ENCODE results near the gene POLR3GL. TPM values are rescaled to one million over a fixed set of nuclear protein-coding genes. Genes with fewer than 3 reads are reported as not detected.

The POLR3GL gene
- total and polyA plus RNA-seq, 4 donors, result 9.4 to 34.3 (median 27.3) TPM

- no peak overlapping the region for H3K27ac ChIP-seq (ENCODE audit: low read depth in 1 of 2, low read length in 1 of 2)
- WGBS, 2 donors, result 93 to 100% methylated on average over 1 of the region's 1 CpG
- no peaks in the 10 kb centered on the region for H3K27me3 ChIP-seq (ENCODE audit: control insufficient read depth in 3 of 3, insufficient read depth in 3 of 3, low read length in 2 of 3)
- ATAC-seq (ENCODE audit: insufficient read depth, low FRiP score) (no peak), DNase-seq (no peak)
- no peaks in the 10 kb centered on the region for H3K9me3 ChIP-seq (ENCODE audit: control insufficient read depth in 4 of 4, insufficient read depth in 3 of 4, low read length in 3 of 4)
- H3K36me3 ChIP-seq (ENCODE audit: control insufficient read depth in 4 of 4, insufficient read depth in 4 of 4, low read length in 4 of 4), result peaks cover 8 to 20% (median 10%) of the 10 kb centered on the region in 4 donors
- TF ChIP-seq CTCF (IDR thresholded peaks at IDR 0.05; ENCODE audit: control extremely low read depth, extremely low read depth), result no peak
- H3K4me1 ChIP-seq (ENCODE audit: control insufficient read depth in 5 of 5, insufficient read depth in 5 of 5, low read length in 5 of 5), result no peaks in the 10 kb centered on the region
- no peak overlapping the region for H3K9ac ChIP-seq (ENCODE audit: insufficient read depth in 1 of 2, low read length in 2 of 2)
- H3K4me3 ChIP-seq, result no peak overlapping the region
These were observed 27.1 kb upstream of the POLR3GL start for GRCh38 chr1:145937436-145937835.

- no peak for ATAC-seq (ENCODE audit: insufficient read depth, low FRiP score)
- TF ChIP-seq CTCF (IDR thresholded peaks at IDR 0.05; ENCODE audit: control extremely low read depth, extremely low read depth), result no peak
- H3K4me1 ChIP-seq (ENCODE audit: control insufficient read depth in 5 of 5, insufficient read depth in 5 of 5, low read length in 5 of 5), result no peaks in the 10 kb centered on the region
- peaks cover 0 to 14% (median 10%) of the 10 kb centered on the region in 4 donors for H3K36me3 ChIP-seq (ENCODE audit: control insufficient read depth in 4 of 4, insufficient read depth in 4 of 4, low read length in 4 of 4)
- no peak overlapping the region for H3K4me3 ChIP-seq
- H3K9me3 ChIP-seq (ENCODE audit: control insufficient read depth in 4 of 4, insufficient read depth in 3 of 4, low read length in 3 of 4), result no peaks in the 10 kb centered on the region
- no peak overlapping the region for H3K27ac ChIP-seq (ENCODE audit: low read depth in 1 of 2, low read length in 1 of 2)
- DNase-seq, result no peak
- no peak overlapping the region for H3K9ac ChIP-seq (ENCODE audit: insufficient read depth in 1 of 2, low read length in 2 of 2)
- 91 to 99% methylated on average over 4 of the region's 4 CpGs for WGBS, 2 donors
- no peaks in the 10 kb centered on the region for H3K27me3 ChIP-seq (ENCODE audit: control insufficient read depth in 3 of 3, insufficient read depth in 3 of 3, low read length in 2 of 3)
These were observed 22.1 kb upstream of the POLR3GL start for GRCh38 chr1:145942405-145942804.

GRCh38 chr1:145942871-145943270 lies 21.6 kb upstream of the POLR3GL start:
- Histone ChIP-seq H3K9ac (ENCODE audit: insufficient read depth in 1 of 2, low read length in 2 of 2) (no peak overlapping the region), H3K4me1 (ENCODE audit: control insufficient read depth in 5 of 5, insufficient read depth in 5 of 5, low read length in 5 of 5) (no peaks in the 10 kb centered on the region), H3K9me3 (ENCODE audit: control insufficient read depth in 4 of 4, insufficient read depth in 3 of 4, low read length in 3 of 4) (no peaks in the 10 kb centered on the region), H3K36me3 (ENCODE audit: control insufficient read depth in 4 of 4, insufficient read depth in 4 of 4, low read length in 4 of 4) (peaks cover 0 to 15% (median 9%) of the 10 kb centered on the region in 4 donors), H3K4me3 (no peak overlapping the region), H3K27ac (ENCODE audit: low read depth in 1 of 2, low read length in 1 of 2) (no peak overlapping the region), H3K27me3 (ENCODE audit: control insufficient read depth in 3 of 3, insufficient read depth in 3 of 3, low read length in 2 of 3) (no peaks in the 10 kb centered on the region)
- DNase-seq (no peak), ATAC-seq (ENCODE audit: insufficient read depth, low FRiP score) (no peak)
- TF ChIP-seq CTCF (IDR thresholded peaks at IDR 0.05; ENCODE audit: control extremely low read depth, extremely low read depth), result no peak
- 88 to 91% methylated on average over 6 of the region's 6 CpGs for WGBS, 2 donors

- Histone ChIP-seq H3K27me3 (ENCODE audit: control insufficient read depth in 3 of 3, insufficient read depth in 3 of 3, low read length in 2 of 3) (no peaks in the 10 kb centered on the region), H3K4me1 (ENCODE audit: control insufficient read depth in 5 of 5, insufficient read depth in 5 of 5, low read length in 5 of 5) (peaks cover 0 to 3% (median 0%) of the 10 kb centered on the region in 5 donors), H3K9ac (ENCODE audit: insufficient read depth in 1 of 2, low read length in 2 of 2) (no peak overlapping the region), H3K27ac (ENCODE audit: low read depth in 1 of 2, low read length in 1 of 2) (no peak overlapping the region), H3K36me3 (ENCODE audit: control insufficient read depth in 4 of 4, insufficient read depth in 4 of 4, low read length in 4 of 4) (peaks cover 0 to 15% (median 9%) of the 10 kb centered on the region in 4 donors), H3K4me3 (no peak overlapping the region), H3K9me3 (ENCODE audit: control insufficient read depth in 4 of 4, insufficient read depth in 3 of 4, low read length in 3 of 4) (no peaks in the 10 kb centered on the region)
- no peak for TF ChIP-seq CTCF (IDR thresholded peaks at IDR 0.05; ENCODE audit: control extremely low read depth, extremely low read depth)
- ATAC-seq (ENCODE audit: insufficient read depth, low FRiP score) (no peak), DNase-seq (no peak)
- WGBS, 2 donors, result 84 to 95% methylated on average over 3 of the region's 3 CpGs
These were observed 20.0 kb upstream of the POLR3GL start for GRCh38 chr1:145944532-145944931.
